Uterus (tissue), 4 donors: ENCODE data around the gene GSTO2. TPM values are rescaled to one million over a fixed set of nuclear protein-coding genes. Genes with fewer than 3 reads are reported as not detected.

Source experiments
- DNase-seq, 2 donors: peaks; one replicate each; pipeline ENCODE4 v3.0.0-alpha.2; 2019 to 2020
- H3K27ac ChIP-seq, 2 donors: fragments of 200-600 bp; sonication (generic); 1 replicate in 1 of 2; 2 replicates in 1 of 2; pipeline ENCODE4 v1.5.1; 2016 to 2018
- H3K27me3 ChIP-seq, 2 donors: fragments of 200-600 bp; sonication (generic); one replicate each; pipeline ENCODE4 v1.5.1; 2018 to 2019; ENCODE audit warnings: control low read depth in 1 of 2
- H3K36me3 ChIP-seq, 2 donors: fragments of 200-600 bp; sonication (generic); one replicate each; pipeline ENCODE4 v1.5.1; 2019; ENCODE audit warnings: control low read depth in 1 of 2
- H3K4me1 ChIP-seq, 2 donors: fragments of 200-600 bp; sonication (generic); one replicate each; pipeline ENCODE4 v1.5.1; 2018 to 2019; ENCODE audit warnings: control low read depth in 1 of 2
- H3K4me3 ChIP-seq, 2 donors: fragments of 200-600 bp; sonication (generic); 1 replicate in 1 of 2; 2 replicates in 1 of 2; pipeline ENCODE4 v1.5.1; 2018 to 2019; ENCODE audit warnings: mild to moderate bottlenecking in 1 of 2
- H3K9me3 ChIP-seq, 2 donors: fragments of 200-600 bp; sonication (generic); one replicate each; pipeline ENCODE4 v1.5.1; 2019; ENCODE audit warnings: control low read depth in 1 of 2
- CTCF ChIP-seq, 4 experiments: fragments of 200-600 bp in 2 of 4; fragments of 450-650 bp in 2 of 4; sonication (generic) in 2 of 4; IDR thresholded peaks; one replicate each; pipeline ENCODE4 v1.5.1; 2016 to 2019; ENCODE audit warnings: antibody characterized with exemption in 4 of 4, mild to moderate bottlenecking in 2 of 4, moderate library complexity in 1 of 4
- POLR2A ChIP-seq, 2 donors: fragments of 450-650 bp; IDR thresholded peaks; one replicate each; pipeline ENCODE4 v1.6.1; 2016; ENCODE audit warnings: antibody characterized with exemption in 2 of 2, mild to moderate bottlenecking in 1 of 2, moderate library complexity in 1 of 2
- intact Hi-C: fragments of 100-400 bp; cut with DNase I; formaldehyde crosslinking; loops from one replicate; pipeline ENCODE4 v1.15.1; 2023; ENCODE audit warnings: low total_unique reads
- total RNA-seq, 4 donors: library from RNA; depleted of rRNA in 3 of 4; stranded (reverse); fragments of >200 nt in 3 of 4; gene quantifications; one replicate each; pipeline versions ENCODE4 v1.1.0 to v1.2.4, GENCODE V29; 2014 to 2023
- donor health status: DM: yes; HTN: yes; CAD: no.

The GSTO2 gene
- total RNA-seq, 4 donors from 2014 or later = under 0.01 to 10.6 (median 5.6) TPM; not detected in 1

GRCh38 chr10:104293011-104293410, 24.0 kb downstream of the GSTO2 start:
- Histone ChIP-seq H3K36me3 (no peaks in the 10 kb centered on the region), H3K4me3 (no peak overlapping the region), H3K27me3 (no peaks in the 10 kb centered on the region), H3K9me3 (no peaks in the 10 kb centered on the region), H3K27ac (no peak overlapping the region), H3K4me1 (no peaks in the 10 kb centered on the region)
- intact Hi-C loops = no loop called here
- no peak for DNase-seq
- TF ChIP-seq CTCF (IDR thresholded peaks at IDR 0.05) = no peak
- TF ChIP-seq POLR2A (IDR thresholded peaks at IDR 0.05) = no peak

GRCh38 chr10:104293781-104294321, 24.9 kb downstream of the GSTO2 start:
- no peaks in the 10 kb centered on the region for H3K4me1 ChIP-seq
- DNase-seq = no peak
- intact Hi-C loops = no loop called here
- H3K4me3 ChIP-seq = no peak overlapping the region
- TF ChIP-seq CTCF (IDR thresholded peaks at IDR 0.05) (no peak), POLR2A (IDR thresholded peaks at IDR 0.05) (no peak)
- H3K9me3 ChIP-seq = no peaks in the 10 kb centered on the region
- H3K27me3 ChIP-seq = no peaks in the 10 kb centered on the region
- no peaks in the 10 kb centered on the region for H3K36me3 ChIP-seq
- no peak overlapping the region for H3K27ac ChIP-seq

DNA sequence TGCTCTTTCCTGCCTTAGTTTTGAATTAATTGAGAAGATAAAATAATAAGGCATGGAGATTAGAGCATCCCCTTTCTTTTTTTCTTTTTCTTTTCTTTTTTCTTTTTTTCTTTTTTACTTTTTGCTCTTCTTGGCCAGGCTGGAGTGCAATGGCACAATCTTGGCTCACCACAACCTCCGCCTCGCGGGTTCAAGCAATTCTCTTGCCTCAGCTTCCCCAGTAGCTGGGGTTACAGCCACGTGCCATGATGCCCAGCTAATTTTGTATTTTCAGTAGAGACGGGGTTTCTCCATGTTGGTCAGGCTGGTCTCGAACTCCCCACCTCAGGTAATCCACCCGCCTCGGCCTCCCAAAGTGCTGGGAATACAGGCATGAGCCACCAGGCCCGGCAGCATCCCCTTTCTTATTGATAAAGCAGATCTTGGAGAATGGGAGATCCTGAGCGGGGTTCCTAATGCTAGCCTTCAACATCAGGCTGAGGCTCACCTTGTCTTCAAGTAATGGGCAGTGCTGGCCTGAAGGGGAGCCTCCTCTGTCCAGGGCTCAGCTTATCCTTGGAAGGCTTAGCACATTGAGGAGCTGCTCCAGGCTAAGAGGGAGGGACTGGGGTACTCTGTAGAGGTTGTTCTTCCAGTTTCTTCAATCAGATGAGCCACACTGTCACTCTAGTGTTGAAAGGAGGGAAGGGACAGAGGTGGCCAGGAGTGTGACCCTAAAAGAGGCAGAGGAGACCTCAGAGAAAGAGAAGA, 27.9 kb downstream of the GSTO2 start:
- DNase-seq = no peak
- TF ChIP-seq CTCF (IDR thresholded peaks at IDR 0.05) (no peak), POLR2A (IDR thresholded peaks at IDR 0.05) (no peak)
- no peaks in the 10 kb centered on the region for H3K36me3 ChIP-seq
- no peak overlapping the region for H3K27ac ChIP-seq
- no peaks in the 10 kb centered on the region for H3K27me3 ChIP-seq
- no peak overlapping the region for H3K4me3 ChIP-seq
- intact Hi-C loops = no loop called here
- H3K9me3 ChIP-seq = no peaks in the 10 kb centered on the region
- peaks cover 6 to 15% of the 10 kb centered on the region in 2 donors for H3K4me1 ChIP-seq

- H3K9me3 ChIP-seq = no peaks in the 10 kb centered on the region
- no peaks in the 10 kb centered on the region for H3K27me3 ChIP-seq
- TF ChIP-seq CTCF (IDR thresholded peaks at IDR 0.05) (no peak), POLR2A (IDR thresholded peaks at IDR 0.05) (no peak)
- intact Hi-C loops = no loop called here
- H3K4me1 ChIP-seq = peaks cover 6 to 15% of the 10 kb centered on the region in 2 donors
- H3K36me3 ChIP-seq = no peaks in the 10 kb centered on the region
- DNase-seq = no peak
- H3K27ac ChIP-seq = peak overlapping the region; percentile 83 to 88
- H3K4me3 ChIP-seq = no peak overlapping the region
These were observed 29.0 kb downstream of the GSTO2 start for GRCh38 chr10:104297697-104298660.
